Stomach smooth muscle (tissue), 2 donors: ENCODE results near the gene HOXA4.

Source experiments
- H3K27ac ChIP-seq: one replicate; pipeline ENCODE4 v1.7.0; 2013; ENCODE audit warnings: mild to moderate bottlenecking, low read length, inconsistent platforms
- H3K27me3 ChIP-seq, 2 donors: one replicate each; pipeline ENCODE4 v1.7.0; 2013; ENCODE audit warnings: low read length in 2 of 2; ENCODE audit not compliant: insufficient read depth in 2 of 2, control insufficient read depth in 1 of 2
- H3K36me3 ChIP-seq, 2 donors: one replicate each; pipeline ENCODE4 v1.7.0; 2013; ENCODE audit warnings: low read length in 2 of 2; ENCODE audit not compliant: control insufficient read depth in 2 of 2, insufficient read depth in 2 of 2
- H3K4me1 ChIP-seq: one replicate; pipeline ENCODE4 v1.7.0; 2013; ENCODE audit warnings: low read length; ENCODE audit not compliant: control insufficient read depth, insufficient read depth
- H3K4me3 ChIP-seq, 2 donors: one replicate each; pipeline ENCODE4 v1.7.0; 2013; ENCODE audit warnings: low read length in 2 of 2
- H3K9ac ChIP-seq, 2 donors: one replicate each; pipeline ENCODE4 v1.7.0; 2013; ENCODE audit warnings: low read length in 2 of 2, mild to moderate bottlenecking in 1 of 2
- H3K9me3 ChIP-seq, 2 donors: one replicate each; pipeline ENCODE4 v1.7.0; 2013; ENCODE audit warnings: low read length in 2 of 2; ENCODE audit not compliant: control insufficient read depth in 2 of 2
- donor health status: healthy.
- donor health status: Pancreatic carcinoma.

Gene HOXA4

DNA sequence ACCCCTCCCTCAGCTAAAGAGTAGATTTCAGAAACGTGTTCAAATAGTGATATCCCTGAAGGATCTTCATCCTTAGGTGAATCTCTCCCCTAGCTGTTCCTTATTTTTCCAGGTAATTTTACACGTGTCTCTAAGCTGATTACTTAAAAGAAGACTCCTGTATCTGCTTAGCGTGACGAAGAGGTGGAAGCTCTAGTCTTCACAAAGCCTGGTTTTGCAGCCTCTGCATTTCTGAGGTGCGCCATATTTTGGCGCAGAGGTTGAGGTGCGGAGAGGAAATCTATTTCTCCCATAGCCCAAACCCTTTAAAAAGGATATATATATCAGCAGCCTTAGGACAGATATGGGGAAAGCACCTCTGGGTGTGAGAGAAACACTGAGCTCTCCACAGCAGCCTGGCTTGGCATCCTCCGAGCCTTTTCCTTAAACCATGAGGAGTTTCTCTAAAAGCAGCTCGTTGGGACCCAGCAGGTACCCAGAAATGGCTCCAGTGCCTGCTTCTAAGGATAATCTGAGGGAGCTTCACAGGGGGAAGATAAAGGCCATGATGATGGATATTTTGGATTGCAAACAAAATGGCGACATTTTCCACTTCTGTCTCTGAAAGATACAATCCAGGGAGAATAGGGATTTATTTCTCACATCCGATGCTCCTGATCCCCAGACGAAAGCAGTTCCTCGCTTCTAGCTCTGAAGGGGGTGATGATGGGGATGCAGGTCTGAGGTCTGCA lies 25.1 kb downstream of the HOXA4 start:
- Histone ChIP-seq H3K4me3 (peak overlapping the region; percentile 96 to 97), H3K27ac (peak overlapping the region; percentile 97), H3K9ac (peak overlapping the region; percentile 90 to 92), H3K36me3 (no peaks in the 10 kb centered on the region), H3K4me1 (peaks cover 58% of the 10 kb centered on the region), H3K9me3 (no peaks in the 10 kb centered on the region), H3K27me3 (no peaks in the 10 kb centered on the region)

GRCh38 chr7:27104341-27105058 lies 26.1 kb downstream of the HOXA4 start:
- H3K27ac ChIP-seq, result peak overlapping the region; percentile 97
- no peaks in the 10 kb centered on the region for H3K27me3 ChIP-seq
- peaks cover 48% of the 10 kb centered on the region for H3K4me1 ChIP-seq
- peak overlapping the region; percentile 90 to 92 for H3K9ac ChIP-seq
- no peaks in the 10 kb centered on the region for H3K36me3 ChIP-seq
- no peaks in the 10 kb centered on the region for H3K9me3 ChIP-seq
- peak overlapping the region; percentile 96 to 97 for H3K4me3 ChIP-seq

DNA sequence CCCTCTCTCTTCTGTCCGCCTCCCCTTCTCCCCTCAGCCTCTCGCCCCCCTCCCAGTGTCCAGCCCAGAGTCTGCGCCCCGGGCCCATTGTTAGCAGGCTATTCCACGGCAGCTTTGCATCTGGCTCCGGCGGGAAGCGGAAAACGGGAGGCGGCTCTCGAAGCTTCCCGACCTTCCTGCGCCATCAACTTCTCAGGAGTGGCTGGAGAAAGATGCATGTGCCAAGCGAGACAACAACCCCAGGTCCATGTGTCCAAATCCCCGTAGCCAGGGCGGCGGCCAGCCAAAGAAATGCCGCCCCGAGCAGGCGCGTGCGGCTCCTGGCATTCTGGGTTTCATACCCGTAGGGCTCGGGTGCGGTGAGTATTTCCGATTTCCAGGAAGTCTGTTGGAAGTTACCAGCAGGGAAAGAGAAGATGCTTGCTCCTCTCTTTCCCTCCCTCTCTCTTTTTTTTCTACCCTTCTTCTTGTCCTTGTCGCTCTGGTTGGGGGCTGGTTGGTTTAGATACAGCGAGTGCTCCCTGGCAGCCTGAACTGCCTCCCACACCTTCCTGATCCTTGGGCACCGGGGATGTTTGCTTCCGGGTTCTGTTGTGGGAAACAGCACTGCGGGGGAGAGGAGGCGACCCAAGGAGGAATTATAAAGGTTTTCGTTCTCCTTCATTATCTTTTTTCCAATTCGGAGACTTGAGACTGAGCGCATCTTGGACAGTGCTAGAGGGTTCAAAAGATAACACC lies 26.9 kb downstream of the HOXA4 start:
- Histone ChIP-seq H3K9ac (peak overlapping the region; percentile 90 to 92), H3K9me3 (no peaks in the 10 kb centered on the region), H3K4me3 (peak overlapping the region; percentile 96 to 97), H3K36me3 (no peaks in the 10 kb centered on the region), H3K4me1 (peaks cover 40% of the 10 kb centered on the region), H3K27ac (peak overlapping the region; percentile 97), H3K27me3 (no peaks in the 10 kb centered on the region)

DNA sequence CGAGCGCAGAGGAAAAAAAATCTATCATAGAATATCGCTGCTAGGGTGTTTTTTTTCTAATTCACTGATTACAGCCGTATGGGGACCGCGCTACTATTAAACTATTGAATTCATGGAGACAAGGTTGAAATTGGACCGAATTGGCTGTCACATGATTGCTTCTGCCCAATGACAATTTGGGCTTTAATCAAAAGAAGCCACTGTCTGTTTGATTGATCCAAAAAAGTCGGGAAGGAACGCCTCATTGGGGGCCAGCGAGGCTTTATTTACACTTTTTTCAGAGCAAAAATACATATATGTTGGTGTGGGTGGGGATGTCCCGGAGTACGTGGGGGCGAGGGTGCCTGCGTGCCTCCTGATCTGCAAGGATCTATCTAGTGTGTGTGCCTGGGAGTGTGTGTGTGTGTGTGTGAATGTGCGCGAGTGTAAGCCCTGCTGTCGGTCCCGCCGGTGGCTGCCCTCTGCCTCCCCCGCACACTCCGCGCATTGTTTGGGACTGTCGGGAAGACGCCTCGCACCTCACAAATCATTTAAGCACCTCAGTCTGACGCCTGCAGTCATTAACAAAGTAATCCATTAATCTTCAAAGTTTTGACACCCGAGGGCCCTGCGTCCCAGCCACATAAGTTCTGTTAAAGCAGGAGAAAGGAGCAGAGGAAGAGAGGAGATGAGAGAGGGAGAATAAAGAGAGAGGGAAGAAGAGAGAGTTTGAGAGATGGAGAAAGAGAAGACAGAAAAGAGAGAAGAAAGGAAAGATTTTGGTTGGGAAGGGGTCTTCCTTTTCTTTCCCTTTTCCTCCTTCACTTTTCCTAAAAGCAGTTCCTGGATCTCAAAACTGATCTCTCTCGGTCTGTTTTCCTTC lies 27.7 kb downstream of the HOXA4 start, which contains the start of gene HOXA2:
Gene HOXA2, minus strand, starts transcription at position 103 of the 862 bp plus-strand sequence. CDS start 183 bp downstream, outside the sequence.
- peak within 1 kb of the TSS; percentile 97 for H3K27ac ChIP-seq
- no peaks in the 10 kb centered on the region for H3K27me3 ChIP-seq
- H3K9ac ChIP-seq, result peak within 1 kb of the TSS; percentile 90 to 92
- no peaks in the 10 kb centered on the region for H3K9me3 ChIP-seq
- peaks cover 43% of the 10 kb centered on the region for H3K4me1 ChIP-seq
- H3K36me3 ChIP-seq, result no peaks in the 10 kb centered on the region
- H3K4me3 ChIP-seq, result peak within 1 kb of the TSS; percentile 96 to 97

GRCh38 chr7:27101957-27102580 lies 28.5 kb downstream of the HOXA4 start:
- no peaks in the 10 kb centered on the region for H3K36me3 ChIP-seq
- peak overlapping the region; percentile 97 for H3K27ac ChIP-seq
- H3K9ac ChIP-seq, result peak overlapping the region; percentile 90 to 92
- peaks cover 45% of the 10 kb centered on the region for H3K4me1 ChIP-seq
- H3K9me3 ChIP-seq, result no peaks in the 10 kb centered on the region
- peak overlapping the region; percentile 96 to 97 for H3K4me3 ChIP-seq
- H3K27me3 ChIP-seq, result no peaks in the 10 kb centered on the region

DNA sequence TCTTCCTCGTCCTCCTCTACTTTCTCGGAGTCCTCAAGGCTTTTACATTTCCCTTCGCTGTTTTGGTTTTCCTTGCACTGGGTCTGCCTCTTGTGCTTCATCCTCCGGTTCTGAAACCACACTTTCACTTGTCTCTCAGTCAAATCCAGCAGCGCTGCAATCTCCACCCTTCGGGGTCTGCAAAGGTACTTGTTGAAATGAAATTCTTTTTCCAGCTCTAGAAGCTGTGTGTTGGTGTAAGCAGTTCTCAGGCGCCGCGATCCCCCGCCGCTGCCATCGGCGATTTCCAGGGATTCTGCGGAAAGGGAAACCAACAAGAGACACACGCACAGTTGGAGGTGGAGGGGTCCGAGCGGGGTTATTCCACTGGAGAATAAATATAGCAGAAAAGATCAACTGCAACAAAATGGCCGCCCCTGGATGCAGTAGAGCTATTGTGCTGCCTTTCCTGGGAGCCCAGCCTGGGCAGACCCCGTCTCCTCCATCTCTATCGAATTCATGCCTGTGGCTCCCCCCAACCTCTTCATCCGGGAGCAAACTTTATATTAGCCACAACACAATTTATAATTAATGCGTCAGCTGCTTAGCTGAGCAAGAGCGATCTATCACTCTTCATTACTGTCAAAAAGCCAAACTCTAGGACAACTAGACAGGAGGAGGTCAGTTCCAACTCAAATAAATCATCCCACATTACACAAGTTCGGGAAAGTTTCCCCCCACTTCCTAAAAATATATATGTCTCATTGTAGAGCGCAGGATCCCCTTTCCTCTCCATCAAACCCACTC lies 29.2 kb downstream of the HOXA4 start:
- peak overlapping the region; percentile 90 to 92 for H3K9ac ChIP-seq
- peaks cover 42% of the 10 kb centered on the region for H3K4me1 ChIP-seq
- peak overlapping the region; percentile 96 to 97 for H3K4me3 ChIP-seq
- H3K27ac ChIP-seq, result peak overlapping the region; percentile 97
- H3K36me3 ChIP-seq, result no peaks in the 10 kb centered on the region
- no peaks in the 10 kb centered on the region for H3K27me3 ChIP-seq
- no peaks in the 10 kb centered on the region for H3K9me3 ChIP-seq

GRCh38 chr7:27100694-27101170 lies 29.8 kb downstream of the HOXA4 start:
- peak overlapping the region; percentile 97 for H3K27ac ChIP-seq
- peaks cover 41% of the 10 kb centered on the region for H3K4me1 ChIP-seq
- no peaks in the 10 kb centered on the region for H3K27me3 ChIP-seq
- no peaks in the 10 kb centered on the region for H3K9me3 ChIP-seq
- H3K9ac ChIP-seq, result peak overlapping the region; percentile 90 to 92
- H3K4me3 ChIP-seq, result peak overlapping the region; percentile 96 to 97
- H3K36me3 ChIP-seq, result no peaks in the 10 kb centered on the region

- Histone ChIP-seq H3K27me3 (no peaks in the 10 kb centered on the region), H3K9ac (peak overlapping the region; percentile 92 to 94), H3K4me3 (peak overlapping the region; percentile 96 to 97), H3K36me3 (no peaks in the 10 kb centered on the region), H3K9me3 (no peaks in the 10 kb centered on the region), H3K27ac (peak overlapping the region; percentile 97), H3K4me1 (peaks cover 33% of the 10 kb centered on the region)
These were observed 30.8 kb downstream of the HOXA4 start for GRCh38 chr7:27099453-27100370.
